RPMI8226 (cell line): ENCODE results near the gene ADGRG3.
"Not testable (repeated sequence)": the region's sequence is repeated elsewhere in the genome, so short reads cannot be mapped to it uniquely, and the experiment has no call there.

Experiments
- DNase-seq: peaks from one replicate; pipeline ENCODE4 v3.0.0-alpha.2; 2015

ADGRG3 gene

DNA sequence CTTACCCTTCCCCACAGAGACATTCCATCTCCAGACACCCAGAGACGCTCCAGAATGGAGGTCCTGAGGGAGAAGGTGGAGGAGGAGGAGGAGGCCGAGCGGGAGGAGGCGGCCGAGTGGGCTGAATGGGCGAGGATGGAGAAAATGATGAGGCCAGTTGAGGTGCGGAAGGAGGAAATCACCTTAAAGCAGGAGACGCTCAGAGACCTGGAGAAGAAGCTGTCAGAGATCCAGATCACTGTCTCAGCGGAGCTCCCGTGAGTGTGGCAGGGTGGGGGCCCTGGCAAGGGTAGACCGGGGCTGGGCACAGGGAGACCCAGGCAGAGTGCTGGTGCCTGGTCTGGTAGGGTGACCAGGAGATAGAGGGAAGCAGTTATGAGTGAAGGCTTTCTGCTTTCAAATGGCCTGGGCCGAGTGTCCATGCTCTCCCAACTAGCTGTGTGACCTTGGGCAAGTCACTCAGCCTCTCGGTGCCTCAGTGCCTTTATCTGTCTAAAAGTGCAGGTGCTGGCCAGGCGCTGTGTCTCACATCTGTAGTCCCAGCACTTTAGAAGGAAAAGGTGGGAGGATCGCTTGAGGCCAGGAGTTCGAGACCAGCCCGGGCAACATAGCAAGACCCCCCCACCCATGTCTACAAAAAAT is 29.9 kb downstream of the ADGRG3 start:
- no peak for DNase-seq

DNA sequence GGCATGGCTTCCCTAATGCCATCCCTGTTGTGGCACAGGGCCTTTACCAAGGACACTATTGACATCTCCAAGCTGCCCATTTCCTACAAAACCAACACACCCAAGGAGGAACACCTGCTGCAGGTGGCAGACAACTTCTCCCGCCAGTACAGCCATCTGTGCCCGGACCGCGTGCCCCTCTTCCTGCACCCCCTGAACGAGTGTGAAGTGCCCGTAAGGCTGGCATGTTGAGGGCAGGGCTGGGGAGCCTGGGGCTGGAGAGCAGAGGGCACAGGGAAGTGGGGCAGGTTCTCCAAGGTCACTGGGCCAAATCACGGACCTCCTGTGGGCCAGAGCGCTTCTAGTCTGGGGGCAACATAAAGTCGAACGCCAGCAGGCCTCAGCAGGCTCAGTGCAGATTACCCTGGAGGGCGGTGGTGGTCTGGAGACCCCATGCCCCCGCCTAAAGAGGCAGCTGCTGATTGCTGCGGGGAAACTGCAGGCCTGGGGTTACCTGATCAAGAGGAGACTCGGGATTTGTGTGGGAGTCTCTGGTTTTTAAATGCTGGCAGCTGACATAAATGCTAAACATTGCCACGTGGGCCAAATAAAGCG is 30.8 kb downstream of the ADGRG3 start:
- DNase-seq: no peak

GRCh38 chr16:57699481-57699880 is 31.4 kb downstream of the ADGRG3 start:
- DNase-seq: no peak

- no peak for DNase-seq
These were observed 31.8 kb downstream of the ADGRG3 start for GRCh38 chr16:57699899-57700298.

DNA sequence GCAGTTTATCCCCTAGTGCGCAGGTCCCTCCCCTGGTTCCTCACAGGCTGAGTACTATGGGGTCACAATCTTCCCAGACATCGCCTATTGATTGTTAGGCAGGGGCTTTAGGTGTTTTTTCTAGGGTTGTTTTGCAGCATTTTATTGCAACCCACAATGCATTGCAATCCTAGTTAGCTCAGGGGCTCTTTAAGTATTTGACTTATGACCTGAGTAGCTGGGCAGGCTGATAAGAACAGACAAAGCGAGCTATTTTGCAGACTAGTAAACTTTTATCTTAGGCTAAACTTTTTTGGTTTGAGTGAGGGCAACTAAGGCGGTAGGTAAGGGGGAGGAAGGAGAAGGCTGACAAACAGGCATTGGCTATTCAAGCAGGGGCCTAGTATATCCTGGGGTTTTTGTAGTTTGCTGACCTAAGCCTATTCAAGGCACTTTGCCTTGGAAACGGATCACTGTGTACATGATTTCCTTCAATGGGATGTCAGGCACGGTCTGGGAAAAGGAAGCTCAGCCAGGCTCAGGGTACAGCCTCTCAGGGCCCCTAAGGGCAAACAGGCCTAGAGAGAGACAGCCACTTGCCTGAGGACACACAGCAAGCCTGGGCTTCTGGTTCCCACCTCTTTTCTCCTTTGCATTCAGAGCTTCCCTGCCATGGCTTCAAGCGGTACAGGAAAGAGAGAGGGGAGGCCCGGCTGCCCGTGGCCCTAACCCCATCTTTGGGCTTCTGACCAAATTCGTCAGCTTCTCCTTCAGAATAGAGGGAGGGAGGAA is 32.9 kb downstream of the ADGRG3 start:
- no peak for DNase-seq

DNA sequence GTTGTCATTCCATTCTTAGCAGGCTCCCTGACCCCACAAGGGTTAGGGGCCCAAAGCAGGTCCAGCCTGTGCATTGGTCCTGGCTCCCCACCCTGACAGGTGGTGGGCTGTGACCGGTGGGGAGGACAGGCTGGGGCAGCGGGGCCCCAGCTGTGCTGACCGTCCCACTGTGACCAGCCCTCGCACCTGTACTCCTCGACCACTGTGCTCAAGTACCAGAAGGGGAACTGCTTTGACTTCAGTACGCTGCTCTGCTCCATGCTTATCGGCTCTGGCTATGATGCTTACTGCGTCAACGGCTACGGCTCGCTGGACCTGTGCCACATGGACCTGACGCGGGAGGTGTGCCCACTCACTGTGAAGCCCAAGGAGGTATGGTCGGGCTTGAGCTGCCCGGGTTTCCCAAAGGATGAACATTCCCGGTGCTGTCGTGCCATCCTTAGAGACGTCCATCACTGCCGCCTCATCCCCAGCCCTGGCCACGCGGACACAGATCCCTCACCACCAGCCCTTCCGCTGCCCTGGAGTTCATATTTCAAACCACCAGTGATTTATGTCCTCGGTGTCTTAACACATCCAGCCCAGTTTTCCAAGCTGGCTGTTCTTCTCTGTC is 33.8 kb downstream of the ADGRG3 start:
- no peak for DNase-seq

GRCh38 chr16:57703416-57704010 is 35.4 kb downstream of the ADGRG3 start:
- DNase-seq: no peak

- DNase-seq: no peak
These were observed 36.2 kb downstream of the ADGRG3 start for GRCh38 chr16:57704011-57704904.

DNA sequence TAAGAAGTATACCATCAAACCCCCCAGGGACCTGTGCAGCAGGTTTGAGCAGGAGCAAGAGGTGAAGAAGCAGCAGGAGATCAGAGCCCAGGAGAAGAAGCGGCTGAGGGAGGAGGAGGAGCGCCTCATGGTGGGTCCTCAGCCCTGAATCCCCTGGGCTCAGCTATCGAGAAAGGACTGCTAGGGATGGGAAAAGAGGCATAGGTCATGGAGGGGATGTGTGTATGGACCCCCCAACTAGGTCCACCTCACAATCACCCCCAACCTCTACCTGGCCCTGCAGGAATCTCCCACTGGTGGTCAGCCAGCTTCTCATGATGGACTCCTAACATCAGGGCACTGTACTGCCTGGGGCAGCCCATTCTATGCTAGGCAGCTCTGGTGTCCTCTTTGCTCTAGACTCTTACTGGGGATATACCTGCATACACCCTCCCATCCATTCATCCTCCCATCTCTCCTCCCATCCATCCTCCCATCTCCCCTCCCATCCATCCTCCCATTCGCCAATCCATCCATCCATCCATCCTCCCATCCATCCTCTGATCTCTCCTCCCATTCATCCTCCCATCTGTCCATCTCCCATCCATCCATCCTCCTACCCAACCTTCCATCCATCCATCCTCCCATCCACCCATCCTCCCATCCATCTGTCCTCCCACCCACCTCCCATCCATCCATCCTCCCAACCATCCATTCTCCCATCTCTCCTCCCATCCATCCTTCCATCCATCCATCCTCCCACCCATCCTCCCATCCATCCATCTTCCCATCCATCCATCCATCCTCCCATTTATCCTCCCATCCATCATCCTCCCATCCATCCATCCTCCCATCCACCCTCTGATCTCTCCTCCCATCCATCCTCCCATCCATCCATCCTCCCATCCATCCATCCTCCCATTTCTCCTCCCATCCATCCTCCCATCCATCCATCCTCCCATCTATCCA is 37.1 kb downstream of the ADGRG3 start:
- DNase-seq: no peak

GRCh38 chr16:57706717-57707116 is 38.6 kb downstream of the ADGRG3 start:
- DNase-seq: no peak

DNA sequence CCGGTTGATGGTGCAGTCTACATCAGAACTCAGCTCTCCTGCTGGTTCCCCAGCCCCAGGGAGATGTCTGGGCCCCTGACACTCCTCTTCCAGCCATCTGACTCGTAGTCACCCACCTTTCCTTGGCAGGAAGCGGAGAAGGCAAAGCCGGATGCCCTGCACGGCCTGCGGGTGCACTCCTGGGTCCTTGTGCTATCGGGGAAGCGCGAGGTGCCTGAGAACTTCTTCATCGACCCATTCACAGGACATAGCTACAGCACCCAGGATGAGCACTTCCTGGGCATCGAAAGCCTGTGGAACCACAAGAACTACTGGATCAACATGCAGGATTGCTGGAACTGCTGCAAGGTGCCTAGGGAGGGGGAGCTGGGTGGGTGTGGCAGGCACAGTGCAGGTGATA is 39.2 kb downstream of the ADGRG3 start:
- DNase-seq: no peak

DNA sequence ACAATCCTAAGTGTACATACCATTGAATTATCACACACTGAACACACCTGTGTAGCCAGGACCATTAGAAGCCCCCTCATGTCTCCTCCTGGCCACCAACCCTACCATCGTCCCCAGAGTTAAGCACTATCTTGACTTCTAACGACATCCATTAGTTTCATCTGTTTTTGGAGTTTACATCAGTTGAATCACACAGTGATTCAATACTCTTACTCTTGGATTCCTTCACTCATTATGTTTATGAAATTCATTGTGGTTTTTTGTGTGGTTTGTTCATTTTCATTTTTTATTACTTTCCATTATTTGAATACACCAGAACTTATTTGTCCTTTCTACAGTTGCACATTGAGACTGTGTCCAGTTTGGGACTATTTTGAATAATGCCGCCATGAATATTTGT is 40.1 kb downstream of the ADGRG3 start:
- no peak for DNase-seq

GRCh38 chr16:57709663-57710062 is 41.6 kb downstream of the ADGRG3 start:
- DNase-seq: no peak

DNA sequence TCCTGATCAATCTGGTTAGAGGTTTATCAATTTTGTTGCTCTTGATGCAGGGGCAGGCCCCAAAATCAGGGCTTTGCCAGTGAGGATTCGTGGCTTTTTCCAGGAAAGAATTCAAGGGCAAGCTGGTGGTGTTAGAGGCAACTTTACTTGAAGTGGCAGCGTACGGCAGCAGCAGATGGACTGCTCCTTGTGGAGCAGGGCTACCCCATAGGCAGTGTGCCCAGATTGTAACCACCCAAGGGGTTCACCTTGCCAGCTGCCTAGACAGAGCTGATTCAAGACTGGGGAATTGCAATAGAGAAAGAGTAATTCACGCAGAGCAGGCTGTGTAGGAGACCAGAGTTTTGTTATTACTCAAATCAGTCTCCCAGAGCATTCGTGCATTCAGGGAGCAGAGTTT is 43.2 kb downstream of the ADGRG3 start:
- no peak for DNase-seq

DNA sequence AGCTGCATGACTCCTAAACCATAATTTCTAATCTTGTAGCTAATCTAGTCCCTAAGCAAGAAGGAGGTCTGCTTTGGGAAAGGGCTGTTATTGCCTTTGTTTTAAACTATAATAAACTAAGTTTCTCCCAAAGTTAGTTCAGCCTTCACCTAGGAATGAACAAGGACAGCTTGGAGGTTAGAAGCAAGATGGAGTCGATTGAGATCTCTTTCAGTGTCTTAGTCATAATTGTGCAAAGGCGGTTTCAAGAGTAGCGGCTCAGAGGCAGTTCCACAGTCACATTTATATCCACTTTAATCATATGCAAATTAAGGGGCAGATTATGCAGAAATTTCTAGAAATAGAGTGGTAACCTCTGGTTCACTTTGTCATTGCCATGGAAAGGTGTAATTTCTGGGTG is 43.9 kb downstream of the ADGRG3 start:
- DNase-seq: no peak

- not testable (repeated sequence) for DNase-seq
These were observed 44.5 kb downstream of the ADGRG3 start for GRCh38 chr16:57712569-57712968.

DNA sequence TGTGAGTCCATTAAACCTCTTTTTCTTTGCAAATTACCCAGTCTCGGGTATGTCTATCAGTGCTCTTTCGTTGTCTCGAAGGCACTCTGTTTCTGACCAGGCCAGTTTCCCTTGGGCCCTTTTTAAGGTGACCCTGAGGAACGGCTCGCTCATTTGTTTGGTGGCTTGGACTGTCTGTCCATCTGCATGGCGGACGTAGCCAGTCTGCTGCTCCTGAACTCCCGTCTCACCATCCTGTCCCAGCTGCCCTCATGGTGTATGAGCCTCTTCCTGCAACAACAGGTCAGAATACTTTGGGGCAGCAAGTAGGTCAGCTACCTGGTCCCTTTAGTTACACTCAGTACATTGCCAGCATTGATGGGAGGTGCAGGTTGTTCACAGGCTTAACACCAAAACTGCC is 45.5 kb downstream of the ADGRG3 start:
- no peak for DNase-seq

DNA sequence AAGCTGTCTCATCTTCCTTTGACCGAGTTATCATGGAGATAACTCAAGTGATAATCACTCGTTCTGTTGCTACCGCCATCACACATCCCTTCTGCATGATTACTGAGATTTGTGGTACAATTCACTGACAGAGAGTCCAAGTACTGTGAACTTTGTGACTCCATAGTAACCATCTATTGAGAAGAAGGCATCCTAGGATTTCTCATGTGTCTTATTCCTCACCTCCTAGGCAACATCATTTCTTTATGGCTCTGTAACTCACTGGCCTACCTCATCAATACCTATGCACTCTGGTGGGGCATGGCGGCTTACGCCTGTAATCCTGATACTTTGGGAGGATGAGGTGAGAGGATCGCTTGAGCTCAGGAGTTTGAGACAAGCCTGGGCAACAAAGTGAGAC is 45.9 kb downstream of the ADGRG3 start:
- DNase-seq: no peak

GRCh38 chr16:57720142-57720575 is 52.1 kb downstream of the ADGRG3 start:
- DNase-seq: peak; percentile 78

DNA sequence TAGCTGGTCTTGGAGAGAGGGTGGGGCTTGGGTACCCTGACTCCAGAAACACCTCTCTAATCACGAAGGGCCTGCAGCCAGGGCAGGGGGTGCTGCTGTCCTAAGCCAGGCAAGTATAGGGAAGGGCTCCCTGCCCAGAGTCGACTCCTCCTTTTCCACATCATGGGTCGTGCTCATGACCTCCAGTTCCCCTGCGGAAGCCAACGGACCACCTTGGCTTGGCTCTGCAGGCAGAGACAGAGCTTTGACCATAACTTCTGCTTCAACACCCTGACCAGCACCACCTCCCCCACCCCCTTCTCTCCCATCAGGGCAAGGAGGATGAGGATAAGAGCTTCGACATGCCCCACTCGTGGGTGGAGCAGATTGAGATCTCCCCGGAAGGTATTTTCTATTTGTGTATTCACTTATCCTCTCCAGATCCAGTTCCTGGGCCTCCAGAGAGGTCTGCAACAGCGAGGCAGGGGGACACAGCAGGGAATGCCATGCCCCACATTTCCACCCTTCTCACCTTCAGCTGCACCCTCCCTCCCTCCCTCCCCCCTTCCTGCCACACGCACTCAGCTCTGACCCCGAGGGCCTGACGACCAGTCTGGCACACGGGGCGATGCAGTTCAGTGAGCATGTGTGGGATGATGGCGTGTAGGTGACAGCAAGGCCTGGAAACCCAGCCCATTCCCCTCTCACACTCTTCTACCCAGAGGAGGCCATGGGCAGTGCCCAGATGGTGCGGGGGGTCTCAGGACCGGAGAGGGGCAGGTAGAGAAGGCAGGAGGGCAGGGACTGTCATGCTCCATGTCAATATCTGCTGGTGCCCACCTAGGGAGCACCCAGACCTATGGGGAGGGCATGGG is 53.5 kb downstream of the ADGRG3 start:
- no peak for DNase-seq
